ENCODE measurements around the gene SRGAP1.
"Not testable (repeated sequence)": the region's sequence is repeated elsewhere in the genome, so short reads cannot be mapped to it uniquely, and the experiment has no call there.

Gene SRGAP1

GRCh38 chr12:64120568-64120967 is 276.1 kb downstream of the SRGAP1 start:
- no peak for DNase-seq (ENCODE audit: low read depth in 2 of 2)

- not testable (repeated sequence) for DNase-seq (ENCODE audit: low read depth in 2 of 2)
These were observed 276.6 kb downstream of the SRGAP1 start for GRCh38 chr12:64121086-64121485.

GRCh38 chr12:64122154-64122553 is 277.7 kb downstream of the SRGAP1 start:
- no peak for DNase-seq (ENCODE audit: low read depth in 2 of 2)

GRCh38 chr12:64122995-64123394 is 278.5 kb downstream of the SRGAP1 start:
- DNase-seq (ENCODE audit: low read depth in 2 of 2) = no peak

GRCh38 chr12:64123448-64123847 is 278.9 kb downstream of the SRGAP1 start:
- DNase-seq (ENCODE audit: low read depth in 2 of 2) = no peak

GRCh38 chr12:64124511-64125197 is 280.2 kb downstream of the SRGAP1 start:
- no peak for DNase-seq (ENCODE audit: low read depth in 2 of 2)

GRCh38 chr12:64125913-64126312 is 281.4 kb downstream of the SRGAP1 start:
- no peak for DNase-seq (ENCODE audit: low read depth in 2 of 2)

GRCh38 chr12:64127811-64128210 is 283.3 kb downstream of the SRGAP1 start:
- no peak for DNase-seq (ENCODE audit: low read depth in 2 of 2)

- no peak for DNase-seq (ENCODE audit: low read depth in 2 of 2)
These were observed 283.9 kb downstream of the SRGAP1 start for GRCh38 chr12:64128366-64128765.

- DNase-seq (ENCODE audit: low read depth in 2 of 2) = not testable (repeated sequence)
These were observed 286.0 kb downstream of the SRGAP1 start for GRCh38 chr12:64130476-64130875.

- not testable (repeated sequence) for DNase-seq (ENCODE audit: low read depth in 2 of 2)
These were observed 287.0 kb downstream of the SRGAP1 start for GRCh38 chr12:64131456-64131855.

- not testable (repeated sequence) for DNase-seq (ENCODE audit: low read depth in 2 of 2)
These were observed 288.2 kb downstream of the SRGAP1 start for GRCh38 chr12:64132672-64133071.

GRCh38 chr12:64137117-64137516 is 292.6 kb downstream of the SRGAP1 start:
- peak; percentile 39 to 50 for DNase-seq (ENCODE audit: low read depth in 2 of 2)

- DNase-seq (ENCODE audit: low read depth in 2 of 2) = no peak
These were observed 294.5 kb downstream of the SRGAP1 start for GRCh38 chr12:64139021-64139420.

GRCh38 chr12:64142382-64142781 is 297.9 kb downstream of the SRGAP1 start:
- no peak for DNase-seq (ENCODE audit: low read depth in 2 of 2)

GRCh38 chr12:64142784-64143183 is 298.3 kb downstream of the SRGAP1 start:
- no peak for DNase-seq (ENCODE audit: low read depth in 2 of 2)

- no peak for DNase-seq (ENCODE audit: low read depth in 2 of 2)
These were observed 300.7 kb downstream of the SRGAP1 start for GRCh38 chr12:64145226-64145625.

GRCh38 chr12:64147011-64147631 is 302.6 kb downstream of the SRGAP1 start:
- no peak for DNase-seq (ENCODE audit: low read depth in 2 of 2)

GRCh38 chr12:64147875-64148274 is 303.4 kb downstream of the SRGAP1 start:
- DNase-seq (ENCODE audit: low read depth in 2 of 2) = no peak

GRCh38 chr12:64154677-64155076 is 310.2 kb downstream of the SRGAP1 start:
- DNase-seq (ENCODE audit: low read depth in 2 of 2) = no peak

- no peak for DNase-seq (ENCODE audit: low read depth in 2 of 2)
These were observed 312.6 kb downstream of the SRGAP1 start for GRCh38 chr12:64157110-64157509.

GRCh38 chr12:64160021-64160710 is 315.7 kb downstream of the SRGAP1 start:
- no peak for DNase-seq (ENCODE audit: low read depth in 2 of 2)

- peak; percentile 82 to 83 for DNase-seq (ENCODE audit: low read depth in 2 of 2)
These were observed 316.2 kb downstream of the SRGAP1 start for GRCh38 chr12:64160711-64161060.
